Hematopoietic multipotent progenitor cell treated with erythropoietin and hydrocortisone succinate and interleukin-3 and kit ligand, for 8 days (in vitro differentiated cells): ENCODE results near the gene MRPL17.

ENCODE experiments used
- DNase-seq: peaks from one replicate; pipeline ENCODE4 v3.0.0-alpha.2; 2015

Gene MRPL17

DNA sequence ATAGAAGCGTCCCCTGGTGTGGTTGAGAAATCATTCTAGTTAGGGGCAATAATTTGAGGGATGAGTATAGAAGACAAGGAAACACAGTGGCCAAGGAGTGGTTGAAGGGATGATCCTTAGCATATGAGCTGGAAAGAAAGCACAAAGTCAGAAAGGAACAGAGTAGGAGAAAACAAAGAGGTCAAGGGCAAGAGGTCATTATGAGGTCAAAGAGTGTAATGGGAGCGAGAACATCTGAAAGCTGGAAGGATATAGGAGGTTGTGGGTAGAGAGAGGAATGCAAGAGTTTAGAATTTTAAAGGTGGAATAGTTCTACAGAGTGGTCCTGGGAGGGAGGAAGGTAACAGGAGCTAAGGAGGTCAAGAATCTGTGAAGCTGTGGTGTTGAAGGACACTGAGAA lies 29.5 kb downstream of the MRPL17 start:
- no peak for DNase-seq

- DNase-seq: no peak
Measured at GRCh38 chr11:6653097-6653496, 30.0 kb downstream of the MRPL17 start.

DNA sequence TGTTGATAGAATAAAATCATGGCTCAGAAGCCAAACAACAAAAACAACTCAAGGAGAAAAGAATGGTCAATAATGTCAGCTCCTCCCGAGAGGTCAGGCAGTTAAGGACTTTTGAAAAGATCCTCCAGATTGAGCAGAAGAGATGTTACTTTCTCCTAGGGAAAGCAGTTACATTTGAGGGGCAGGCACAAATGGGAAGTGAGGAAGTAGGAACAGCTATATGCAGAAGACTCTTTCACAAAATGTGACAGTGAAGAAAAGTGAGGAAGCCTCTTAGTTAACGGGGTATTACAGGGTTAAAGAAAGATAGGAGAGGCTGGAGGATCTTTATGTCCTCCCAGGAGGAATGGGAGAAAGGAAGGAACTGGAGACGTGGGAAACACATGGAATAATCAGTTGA lies 31.0 kb downstream of the MRPL17 start:
- DNase-seq: no peak

GRCh38 chr11:6650980-6651379 lies 32.2 kb downstream of the MRPL17 start:
- no peak for DNase-seq

DNA sequence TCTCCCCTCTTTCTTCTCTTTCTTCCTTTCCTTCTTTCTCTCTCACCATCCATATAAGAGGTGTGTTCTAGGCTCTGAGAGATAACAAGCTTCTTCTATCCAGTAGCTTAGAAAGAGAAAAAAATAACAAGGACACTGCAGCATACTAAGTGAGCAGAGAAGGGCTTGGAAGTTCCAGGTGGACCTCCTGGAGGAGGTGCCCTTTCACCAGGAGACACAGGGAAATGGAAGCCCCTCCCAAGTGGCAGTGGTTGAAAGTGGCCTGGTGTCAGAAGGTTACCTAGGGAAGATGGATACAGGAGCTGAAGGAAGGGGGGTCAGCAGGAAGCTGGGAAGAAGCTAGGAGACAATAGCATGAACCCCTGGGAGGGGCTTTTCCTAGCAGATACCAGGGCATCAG lies 33.0 kb downstream of the MRPL17 start:
- no peak for DNase-seq

- DNase-seq: no peak
Measured at GRCh38 chr11:6648501-6648900, 34.6 kb downstream of the MRPL17 start.

- DNase-seq: no peak
Measured at GRCh38 chr11:6647836-6648235, 35.3 kb downstream of the MRPL17 start.

DNA sequence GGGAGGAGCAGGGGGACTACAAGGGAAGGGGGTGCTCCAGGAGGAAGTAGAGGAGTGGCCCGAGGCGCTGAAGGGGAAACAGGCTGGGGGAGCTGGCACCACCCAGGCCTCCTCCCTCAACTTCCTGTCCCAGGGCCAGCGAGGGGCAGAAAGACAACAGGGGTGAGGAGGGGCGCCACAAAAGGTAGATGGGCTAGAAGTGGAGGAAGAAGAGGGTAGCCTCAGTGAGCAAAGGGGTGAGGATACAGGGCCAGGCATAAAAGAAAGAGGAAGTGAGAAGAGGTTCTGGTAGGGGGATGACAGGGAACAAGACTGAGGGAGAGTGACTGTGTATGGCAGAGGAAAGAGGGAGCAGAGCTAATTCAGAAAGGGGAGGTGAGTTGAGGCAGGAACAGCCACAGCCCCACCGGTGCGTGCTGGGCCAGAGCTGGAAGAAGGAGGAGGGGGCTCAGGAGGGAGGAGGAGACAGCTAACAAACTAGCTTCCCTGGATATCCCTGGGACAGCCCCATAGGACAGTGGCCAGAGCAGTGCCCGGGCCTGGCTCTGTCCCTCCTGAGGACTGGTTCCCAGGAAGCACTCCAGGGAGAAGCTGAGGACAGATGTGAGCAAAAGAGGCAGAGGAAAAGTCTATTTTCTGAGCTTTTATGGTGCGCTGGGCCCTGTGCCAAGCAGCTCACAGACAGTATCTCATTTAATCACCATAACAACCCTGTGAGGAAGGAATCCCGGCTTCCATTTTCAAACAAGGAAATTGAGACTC lies 36.0 kb downstream of the MRPL17 start:
- DNase-seq: no peak

- DNase-seq: no peak
Measured at GRCh38 chr11:6646576-6646917, 36.6 kb downstream of the MRPL17 start.

DNA sequence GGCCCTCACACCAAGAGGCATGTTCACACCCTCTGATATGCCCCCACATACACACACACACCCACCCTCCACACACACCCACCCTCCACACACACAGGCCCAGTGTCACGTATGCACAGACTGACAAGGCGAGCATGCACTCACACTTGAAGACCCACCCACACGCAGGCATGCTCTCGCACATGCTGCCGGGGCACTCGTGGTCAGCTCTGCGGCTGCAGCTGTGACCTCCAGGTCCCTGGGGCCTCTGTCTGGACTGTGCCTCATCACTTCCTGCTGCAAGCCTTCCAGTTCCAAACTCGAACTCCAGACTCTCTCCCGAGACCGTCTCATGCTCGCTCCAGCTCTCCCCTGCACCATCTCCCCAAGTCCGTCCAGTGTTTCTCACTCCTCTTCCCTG lies 37.1 kb downstream of the MRPL17 start:
- no peak for DNase-seq

DNA sequence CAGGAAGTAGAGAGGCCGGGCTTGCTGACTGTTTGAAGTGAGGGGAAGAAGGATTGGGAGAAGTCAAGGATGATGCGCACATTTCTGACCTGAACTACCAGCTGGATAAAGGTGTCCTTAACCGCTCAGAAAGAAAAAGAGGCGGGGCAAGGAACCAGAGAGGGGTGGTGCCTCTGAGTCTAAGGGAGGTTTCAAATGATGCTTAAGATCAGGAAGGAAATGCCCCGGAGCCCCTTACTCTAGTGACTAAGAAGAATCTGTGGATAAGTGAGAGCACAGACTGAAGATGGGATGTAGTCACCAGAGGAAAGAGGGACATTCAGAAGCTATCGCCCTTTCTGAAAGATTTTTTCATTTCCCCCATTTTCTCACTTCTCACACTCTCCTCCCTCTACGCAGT lies 40.2 kb downstream of the MRPL17 start:
- DNase-seq: no peak

GRCh38 chr11:6640985-6641701 lies 42.0 kb downstream of the MRPL17 start:
- DNase-seq: no peak

- no peak for DNase-seq
Measured at GRCh38 chr11:6640036-6640984, 42.8 kb downstream of the MRPL17 start.

GRCh38 chr11:6638429-6638828 lies 44.7 kb downstream of the MRPL17 start:
- DNase-seq: peak; percentile 21

DNA sequence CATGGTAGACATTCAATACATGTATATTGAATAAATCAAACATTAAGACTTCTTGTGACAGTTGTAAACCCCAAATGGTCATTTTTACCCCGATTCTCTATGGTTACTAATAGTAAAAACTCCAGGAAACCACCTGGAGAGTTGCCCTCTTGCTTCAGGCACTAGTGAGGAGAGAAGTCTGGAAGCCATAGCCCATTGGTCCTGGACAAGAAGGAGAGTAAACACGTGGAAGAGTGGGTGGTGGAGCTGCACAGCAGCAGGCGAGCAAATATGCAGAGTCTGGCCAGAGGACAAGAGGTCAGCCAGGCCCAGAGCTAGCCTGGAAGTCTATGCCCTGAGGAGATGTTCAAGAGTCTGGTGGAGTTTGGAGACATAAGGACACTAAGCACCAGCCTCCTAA lies 45.3 kb downstream of the MRPL17 start:
- DNase-seq: no peak

- no peak for DNase-seq
Measured at GRCh38 chr11:6636480-6636879, 46.7 kb downstream of the MRPL17 start.

- DNase-seq: no peak
Measured at GRCh38 chr11:6635082-6635932, 47.8 kb downstream of the MRPL17 start.

DNA sequence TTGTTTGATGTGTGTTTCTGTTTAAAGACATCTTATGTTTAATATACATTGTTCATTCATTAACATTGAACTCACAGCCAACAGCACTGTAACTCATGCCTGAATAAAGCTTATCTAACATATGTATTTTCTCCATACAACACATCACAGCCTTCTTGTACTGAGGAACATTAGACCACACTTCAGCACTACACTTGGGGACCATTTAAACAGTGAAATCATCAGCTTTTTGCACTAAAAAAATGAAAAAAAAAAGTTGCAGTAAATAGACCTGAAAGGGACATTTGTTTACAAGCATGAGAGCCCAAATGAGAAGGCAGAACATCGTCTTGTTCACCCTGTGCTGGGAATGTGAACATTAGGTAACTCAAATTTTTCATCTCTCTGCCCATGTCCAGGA lies 48.6 kb downstream of the MRPL17 start:
- no peak for DNase-seq

- DNase-seq: no peak
Measured at GRCh38 chr11:6633422-6634408, 49.4 kb downstream of the MRPL17 start.

DNA sequence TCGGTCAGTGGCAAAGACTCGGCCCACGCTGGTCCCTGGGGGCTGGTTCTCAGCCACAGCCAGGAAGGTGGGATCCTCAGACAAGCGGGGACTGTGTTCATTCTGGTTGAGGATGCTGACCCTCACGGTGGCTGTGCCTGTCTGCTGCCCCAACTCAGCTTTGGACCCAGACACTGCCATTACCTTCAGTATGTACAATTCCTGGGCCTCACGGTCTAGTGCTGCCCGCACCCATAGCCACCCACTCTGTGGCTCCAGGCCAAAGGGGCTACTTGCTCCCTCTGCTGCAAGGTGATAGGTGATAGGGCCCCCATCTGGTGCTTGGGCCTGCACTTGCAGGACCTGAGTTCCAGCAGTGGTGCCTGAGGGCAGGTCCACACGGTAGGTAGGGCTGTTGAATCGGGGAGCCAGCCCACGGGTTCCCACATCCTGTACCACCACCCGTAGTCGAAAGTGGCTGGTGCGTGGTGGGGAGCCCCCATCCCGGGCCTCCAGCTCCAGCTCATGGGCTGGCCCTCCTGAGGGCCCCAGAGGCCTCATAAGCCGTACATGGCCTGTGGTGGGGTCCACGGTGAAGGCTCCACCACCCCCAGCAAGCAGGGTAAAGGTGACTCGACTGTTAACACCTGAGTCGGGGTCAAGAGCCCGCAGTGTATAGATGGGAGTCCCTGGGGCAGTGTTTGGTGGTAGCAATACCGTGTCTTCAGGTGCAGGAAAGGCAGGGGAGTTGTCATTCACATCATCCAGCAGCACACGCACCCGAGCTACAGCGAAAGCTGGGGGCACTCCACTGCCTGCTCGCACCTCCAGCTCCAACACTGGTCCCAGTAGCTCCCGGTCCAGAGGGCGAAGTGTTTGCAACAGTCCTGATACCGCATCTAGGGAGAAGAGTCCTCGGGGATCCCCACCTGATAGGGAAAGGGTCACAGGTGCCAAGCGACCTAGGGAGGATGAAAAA lies 50.7 kb downstream of the MRPL17 start:
- DNase-seq: no peak
